Gastrocnemius medialis (tissue), 4 donors: ENCODE data around the gene PRKD3. TPM values are rescaled to one million over a fixed set of nuclear protein-coding genes. Genes with fewer than 3 reads are reported as not detected.

ENCODE experiments used
- ATAC-seq, 2 donors: fragments of 150-250 bp; one replicate each; pipeline ENCODE4 v1.9.1; 2016
- DNase-seq, 2 donors: peaks; one replicate each; pipeline ENCODE4 v3.0.0-alpha.2; 2019
- H3K27ac ChIP-seq, 4 donors: fragments of 200-600 bp; sonication (generic); 1 replicate in 1 of 4; 2 replicates in 3 of 4; pipeline ENCODE4 v1.5.1; 2016 to 2018; ENCODE audit warnings: mild to moderate bottlenecking in 2 of 4, moderate library complexity in 1 of 4
- H3K27me3 ChIP-seq, 3 donors: fragments of 200-600 bp; sonication (generic) in 2 of 3; 1 replicate in 1 of 3; 2 replicates in 2 of 3; pipeline versions ENCODE4 v1.5.1 to v1.6.0; 2016 to 2019; ENCODE audit warnings: mild to moderate bottlenecking in 1 of 3, moderate library complexity in 1 of 3
- H3K36me3 ChIP-seq, 2 donors: fragments of 200-600 bp; sonication (generic) in 1 of 2; one replicate each; pipeline ENCODE4 v1.5.1; 2017 to 2018
- H3K4me1 ChIP-seq, 2 donors: fragments of 200-600 bp; sonication (generic) in 1 of 2; one replicate each; pipeline ENCODE4 v1.5.1; 2016 to 2017; ENCODE audit warnings: mild to moderate bottlenecking in 2 of 2
- H3K4me3 ChIP-seq, 4 donors: fragments of 200-600 bp; sonication (generic) in 3 of 4; 1 replicate in 1 of 4; 2 replicates in 3 of 4; pipeline ENCODE4 v1.5.1; 2016 to 2019; ENCODE audit warnings: mild to moderate bottlenecking in 2 of 4
- H3K9me3 ChIP-seq, 3 donors: fragments of 200-600 bp; sonication (generic) in 2 of 3; 1 replicate in 1 of 3; 2 replicates in 2 of 3; pipeline ENCODE4 v1.5.1; 2016 to 2019
- POLR2A ChIP-seq, 2 donors: fragments of 450-650 bp; IDR thresholded peaks; one replicate each; pipeline ENCODE4 v1.6.1; 2017; ENCODE audit warnings: antibody characterized with exemption in 2 of 2, mild to moderate bottlenecking in 2 of 2, moderate library complexity in 2 of 2
- in situ Hi-C, 4 donors: fragments of 200-750 bp; cut with MboI; loops; one replicate each; pipeline versions ENCODE4 v1.15.0 to v1.8.0; 2017; ENCODE audit warnings: low sequenced_read_pairs in 4 of 4
- intact Hi-C: fragments of 100-400 bp; cut with DNase I; formaldehyde crosslinking; loops from one replicate; pipeline ENCODE4 v1.15.1; 2023; ENCODE audit warnings: low total_unique reads
- total RNA-seq, 4 donors: library from RNA; depleted of rRNA; stranded (reverse); fragments of >200 nt; gene quantifications; one replicate each; pipeline versions ENCODE4 v1.1.0 to v1.2.3, GENCODE V29; 2016
- TF ChIP-seq, protein P1 (sequence below), 5 experiments: fragments of 450-650 bp in 3 of 5; fragments of 200-600 bp in 2 of 5; sonication (generic) in 2 of 5; IDR thresholded peaks in 4 of 5; conservative IDR thresholded peaks in 1 of 5; 1 replicate in 4 of 5; 2 replicates in 1 of 5; pipeline ENCODE4 v1.5.1; 2016 to 2019; ENCODE audit warnings: antibody characterized with exemption in 5 of 5, mild to moderate bottlenecking in 3 of 5, moderate library complexity in 3 of 5

PRKD3 gene
- total RNA-seq, 4 donors from 2014 or later, result 11.0 to 34.4 (median 14.9) TPM

DNA sequence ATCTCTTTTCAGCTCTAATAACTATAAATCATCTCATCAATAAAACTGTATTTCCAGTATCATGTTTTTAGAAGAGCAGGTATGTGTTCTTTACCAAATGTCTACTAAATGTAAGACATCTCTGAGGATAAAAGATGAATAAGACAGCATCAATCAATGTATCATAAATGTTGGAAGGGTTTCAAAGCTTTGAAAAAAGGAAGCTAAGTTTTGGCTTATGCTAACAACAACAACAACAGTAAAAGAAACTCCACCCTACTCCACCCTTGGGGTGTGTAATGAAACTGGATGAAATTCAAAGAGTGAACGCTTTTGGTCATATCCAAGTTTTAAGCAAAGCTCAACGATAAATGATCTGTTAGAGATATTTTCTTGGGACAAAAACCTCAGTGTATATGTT, 17.1 kb downstream of the PRKD3 start:
- H3K4me1 ChIP-seq, result peaks cover 34 to 45% of the 10 kb centered on the region in 2 donors
- intact Hi-C loops, result no loop called here
- no peak for ATAC-seq
- peak overlapping the region in 1 of 4 donors; percentile 14 for H3K27ac ChIP-seq
- H3K9me3 ChIP-seq, result no peaks in the 10 kb centered on the region
- TF ChIP-seq, protein P1, sequence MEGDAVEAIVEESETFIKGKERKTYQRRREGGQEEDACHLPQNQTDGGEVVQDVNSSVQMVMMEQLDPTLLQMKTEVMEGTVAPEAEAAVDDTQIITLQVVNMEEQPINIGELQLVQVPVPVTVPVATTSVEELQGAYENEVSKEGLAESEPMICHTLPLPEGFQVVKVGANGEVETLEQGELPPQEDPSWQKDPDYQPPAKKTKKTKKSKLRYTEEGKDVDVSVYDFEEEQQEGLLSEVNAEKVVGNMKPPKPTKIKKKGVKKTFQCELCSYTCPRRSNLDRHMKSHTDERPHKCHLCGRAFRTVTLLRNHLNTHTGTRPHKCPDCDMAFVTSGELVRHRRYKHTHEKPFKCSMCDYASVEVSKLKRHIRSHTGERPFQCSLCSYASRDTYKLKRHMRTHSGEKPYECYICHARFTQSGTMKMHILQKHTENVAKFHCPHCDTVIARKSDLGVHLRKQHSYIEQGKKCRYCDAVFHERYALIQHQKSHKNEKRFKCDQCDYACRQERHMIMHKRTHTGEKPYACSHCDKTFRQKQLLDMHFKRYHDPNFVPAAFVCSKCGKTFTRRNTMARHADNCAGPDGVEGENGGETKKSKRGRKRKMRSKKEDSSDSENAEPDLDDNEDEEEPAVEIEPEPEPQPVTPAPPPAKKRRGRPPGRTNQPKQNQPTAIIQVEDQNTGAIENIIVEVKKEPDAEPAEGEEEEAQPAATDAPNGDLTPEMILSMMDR (IDR thresholded peaks at IDR 0.05 in 4 of 5, conservative IDR thresholded peaks at IDR 0.05 in 1 of 5), result no peak
- no peak for TF ChIP-seq POLR2A (IDR thresholded peaks at IDR 0.05)
- H3K27me3 ChIP-seq, result no peaks in the 10 kb centered on the region
- H3K36me3 ChIP-seq, result no peaks in the 10 kb centered on the region
- DNase-seq, result no peak
- in situ Hi-C loops, result no loop called here
- H3K4me3 ChIP-seq, result no peak overlapping the region

GRCh38 chr2:37306024-37306423, 18.6 kb downstream of the PRKD3 start:
- intact Hi-C loops (no loop called here), in situ Hi-C loops (no loop called here)
- ATAC-seq, result no peak
- Histone ChIP-seq H3K4me1 (peaks cover 24 to 40% of the 10 kb centered on the region in 2 donors), H3K36me3 (no peaks in the 10 kb centered on the region), H3K27me3 (no peaks in the 10 kb centered on the region), H3K27ac (peak overlapping the region in 2 of 4 donors; percentile 3 to 14), H3K4me3 (no peak overlapping the region), H3K9me3 (no peaks in the 10 kb centered on the region)
- TF ChIP-seq, protein P1 (IDR thresholded peaks at IDR 0.05 in 4 of 5, conservative IDR thresholded peaks at IDR 0.05 in 1 of 5), result no peak
- TF ChIP-seq POLR2A (IDR thresholded peaks at IDR 0.05), result no peak
- no peak for DNase-seq

GRCh38 chr2:37302701-37303252, 21.9 kb downstream of the PRKD3 start:
- Histone ChIP-seq H3K27ac (no peak overlapping the region), H3K9me3 (no peaks in the 10 kb centered on the region), H3K36me3 (no peaks in the 10 kb centered on the region), H3K4me3 (no peak overlapping the region), H3K4me1 (peaks cover 11 to 30% of the 10 kb centered on the region in 2 donors), H3K27me3 (no peaks in the 10 kb centered on the region)
- intact Hi-C loops (no loop called here), in situ Hi-C loops (no loop called here)
- TF ChIP-seq, protein P1 (IDR thresholded peaks at IDR 0.05 in 4 of 5, conservative IDR thresholded peaks at IDR 0.05 in 1 of 5), result no peak
- no peak for TF ChIP-seq POLR2A (IDR thresholded peaks at IDR 0.05)
- no peak for ATAC-seq
- DNase-seq, result no peak

DNA sequence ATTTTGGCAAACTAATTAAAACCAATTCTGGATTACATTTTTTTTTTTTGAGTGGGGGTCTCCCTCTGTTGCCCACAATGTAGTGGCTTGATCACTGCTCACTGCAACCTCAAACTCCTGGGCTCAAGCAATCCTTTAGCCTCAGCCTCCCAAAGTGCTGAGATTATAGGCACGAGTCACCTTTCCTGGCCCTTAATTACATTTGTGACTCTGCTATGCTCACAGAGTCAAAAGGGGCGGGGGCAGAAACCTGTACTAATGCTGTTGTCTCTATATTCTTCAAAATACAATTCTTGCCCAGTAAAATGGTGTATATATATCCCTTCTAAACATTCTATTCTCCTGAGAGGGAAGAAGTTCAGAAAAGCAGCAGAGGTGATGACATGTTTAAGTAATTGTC, 23.2 kb downstream of the PRKD3 start:
- Histone ChIP-seq H3K4me1 (peaks cover 5 to 17% of the 10 kb centered on the region in 2 donors), H3K27me3 (no peaks in the 10 kb centered on the region), H3K4me3 (no peak overlapping the region), H3K36me3 (no peaks in the 10 kb centered on the region), H3K9me3 (no peaks in the 10 kb centered on the region), H3K27ac (no peak overlapping the region)
- intact Hi-C loops (no loop called here), in situ Hi-C loops (no loop called here)
- DNase-seq, result no peak
- no peak for TF ChIP-seq POLR2A (IDR thresholded peaks at IDR 0.05)
- TF ChIP-seq, protein P1 (IDR thresholded peaks at IDR 0.05 in 4 of 5, conservative IDR thresholded peaks at IDR 0.05 in 1 of 5), result no peak
- no peak for ATAC-seq

GRCh38 chr2:37300578-37300977, 24.1 kb downstream of the PRKD3 start:
- in situ Hi-C loops, result no loop called here

More at GRCh38 chr2:37300578-37300977, 24.1 kb downstream of the PRKD3 start:
- ATAC-seq, result no peak
- Histone ChIP-seq H3K27me3 (no peaks in the 10 kb centered on the region), H3K27ac (no peak overlapping the region), H3K4me3 (no peak overlapping the region), H3K4me1 (peaks cover 5 to 8% of the 10 kb centered on the region in 2 donors), H3K36me3 (no peaks in the 10 kb centered on the region), H3K9me3 (no peaks in the 10 kb centered on the region)
- intact Hi-C loops, result no loop called here
- no peak for DNase-seq
- TF ChIP-seq POLR2A (IDR thresholded peaks at IDR 0.05), result no peak
- TF ChIP-seq, protein P1 (IDR thresholded peaks at IDR 0.05 in 4 of 5, conservative IDR thresholded peaks at IDR 0.05 in 1 of 5), result no peak
